Stimulated activated CD8-positive, alpha-beta memory T cell treated with anti-CD3 and anti-CD28 coated beads, Interleukin-7, amount 100 ng/mL, for 4 hours (primary cell): ENCODE data around the gene KIAA0586.

Experiments used
- DNase-seq, 2 donors: peaks; one replicate each; pipeline ENCODE4 v3.0.0-alpha.2; 2020; ENCODE audit warnings: low read depth in 2 of 2

KIAA0586 gene

DNA sequence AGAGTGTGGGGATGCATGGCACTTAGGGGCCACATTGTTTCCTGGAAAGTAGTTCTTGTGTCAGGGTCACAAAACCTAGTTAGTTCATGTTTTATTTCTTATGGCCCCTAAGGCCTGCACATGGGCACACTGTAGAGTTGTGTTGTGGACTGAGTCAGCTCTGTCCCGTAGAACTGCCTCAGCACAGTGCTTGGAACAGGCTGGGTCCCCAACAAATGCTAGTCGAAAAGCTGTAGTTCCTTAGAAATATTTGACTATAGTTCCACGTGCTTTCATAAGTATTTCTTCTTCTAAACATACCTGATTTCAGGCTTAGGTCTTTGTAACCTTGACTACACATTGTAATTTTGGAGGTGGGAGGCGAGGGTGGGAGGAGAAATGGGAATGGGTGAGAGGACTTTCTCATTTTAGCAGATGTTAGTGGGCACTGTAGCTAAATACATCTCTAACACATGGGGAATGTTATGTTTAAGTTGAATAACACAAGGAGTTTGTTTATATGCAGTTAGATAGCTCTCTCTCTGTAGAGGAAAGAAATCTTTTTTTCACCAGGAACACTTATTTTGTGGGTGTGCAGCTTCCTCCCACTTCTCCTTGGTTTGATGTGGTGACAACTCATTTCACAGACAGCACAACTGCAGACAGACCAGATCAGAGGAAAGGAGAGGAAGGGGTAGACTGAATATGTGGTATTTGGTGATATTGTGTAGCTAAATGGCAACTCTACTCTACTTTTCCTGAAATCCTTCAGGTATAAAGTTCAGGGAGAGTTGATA, 170.7 kb downstream of the KIAA0586 start:
- no peak for DNase-seq

DNA sequence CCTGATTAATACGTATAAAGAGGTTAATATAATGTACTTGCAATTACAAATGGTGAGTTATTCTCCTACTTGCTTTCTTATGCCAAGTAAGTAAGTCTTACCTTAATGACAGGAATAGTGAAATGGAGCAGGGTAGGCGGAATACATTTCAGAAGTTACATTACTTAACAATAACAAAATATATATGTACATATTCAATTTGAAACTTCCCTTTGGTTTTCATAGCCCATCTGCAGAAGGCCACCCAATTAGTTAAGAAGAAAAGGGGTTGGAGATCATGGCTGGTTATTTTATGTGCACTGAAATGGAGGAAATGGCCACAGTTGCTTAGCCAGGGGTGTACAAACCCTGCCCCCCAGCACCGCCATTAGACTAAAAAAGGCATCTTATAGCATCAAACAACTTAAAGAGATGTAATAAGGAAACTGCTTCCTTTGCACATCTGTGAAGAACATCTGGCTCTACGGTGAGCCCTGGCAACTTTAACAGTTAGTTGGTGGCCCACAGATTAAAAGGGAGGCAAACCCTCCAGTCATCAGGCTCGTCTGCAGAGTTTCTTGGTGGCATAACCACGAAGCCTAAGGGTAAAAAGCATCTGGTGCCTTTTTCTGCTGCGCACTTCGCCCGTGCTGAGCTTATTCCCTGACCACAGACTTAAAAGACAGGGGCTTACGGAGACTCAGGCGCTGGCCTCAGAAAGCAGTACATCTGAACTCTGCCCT, 171.4 kb downstream of the KIAA0586 start:
- no peak for DNase-seq

DNA sequence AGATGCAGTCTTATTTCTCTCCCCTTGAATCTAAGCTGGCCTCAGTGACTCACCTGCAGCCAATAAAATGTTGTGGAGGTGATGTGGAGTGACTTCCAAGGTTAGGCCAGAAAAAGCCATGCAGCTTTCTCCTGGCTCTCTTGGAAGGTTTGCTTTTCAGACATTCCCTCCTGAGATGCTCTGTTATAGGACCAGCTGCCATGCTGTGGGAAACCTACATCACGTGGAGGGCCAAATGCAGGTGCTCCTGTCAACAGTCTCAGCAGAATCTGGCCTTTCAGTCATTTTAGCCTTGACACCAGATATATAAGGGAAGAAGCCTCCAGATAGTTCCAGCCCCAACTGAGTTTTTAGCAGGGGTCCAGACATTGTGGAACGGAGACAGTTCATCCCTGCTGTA, 172.2 kb downstream of the KIAA0586 start:
- no peak for DNase-seq
